B cell (primary cell): ENCODE results near the gene ADGRD1.

Source experiments
- CTCF ChIP-seq: fragments of 200-600 bp; IDR thresholded peaks from one replicate; pipeline ENCODE4 v1.8.0; 2022; ENCODE audit warnings: antibody characterized with exemption, mild to moderate bottlenecking
- EZH2 ChIP-seq: IDR thresholded peaks from 2 replicates; pipeline ENCODE4 v1.6.1; 2012; ENCODE audit warnings: borderline replicate concordance, low read depth, mild to moderate bottlenecking, moderate library complexity, low read length; ENCODE audit not compliant: insufficient read depth, poor library complexity, severe bottlenecking

GRCh38 chr12:131074221-131075083, 120.7 kb downstream of the ADGRD1 start:
- TF ChIP-seq CTCF: no peak
- TF ChIP-seq EZH2: no peak
